ENCODE data around the gene CBY2. TPM values are rescaled to one million over a fixed set of nuclear protein-coding genes. Genes with fewer than 3 reads are reported as not detected.
"Not testable (repeated sequence)": the region's sequence is repeated elsewhere in the genome, so short reads cannot be mapped to it uniquely, and the experiment has no call there.

Gene CBY2
- total RNA-seq, 1 donor from 2014 or later = not detected

DNA sequence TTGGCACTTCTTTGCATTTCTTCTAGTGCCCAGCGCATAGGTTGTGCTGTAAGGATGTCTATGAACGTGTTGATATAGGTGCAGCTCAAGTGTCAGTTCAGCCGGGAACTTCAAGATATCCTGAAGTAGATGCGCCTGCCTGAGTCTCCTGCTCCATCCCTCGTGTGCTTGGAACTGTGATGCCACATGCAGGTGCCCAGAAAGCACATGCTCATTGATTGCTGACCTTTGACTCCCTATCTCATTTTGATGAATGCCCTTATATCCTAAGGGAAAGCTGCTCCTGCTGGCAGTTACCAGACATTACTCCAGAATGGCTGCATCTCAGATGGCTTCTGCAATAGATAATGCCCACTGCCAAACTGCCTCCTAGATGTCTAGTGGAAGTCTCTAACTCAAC, 40.9 kb downstream of the CBY2 start:
- no peak for DNase-seq (ENCODE audit: low read depth in 2 of 2)

DNA sequence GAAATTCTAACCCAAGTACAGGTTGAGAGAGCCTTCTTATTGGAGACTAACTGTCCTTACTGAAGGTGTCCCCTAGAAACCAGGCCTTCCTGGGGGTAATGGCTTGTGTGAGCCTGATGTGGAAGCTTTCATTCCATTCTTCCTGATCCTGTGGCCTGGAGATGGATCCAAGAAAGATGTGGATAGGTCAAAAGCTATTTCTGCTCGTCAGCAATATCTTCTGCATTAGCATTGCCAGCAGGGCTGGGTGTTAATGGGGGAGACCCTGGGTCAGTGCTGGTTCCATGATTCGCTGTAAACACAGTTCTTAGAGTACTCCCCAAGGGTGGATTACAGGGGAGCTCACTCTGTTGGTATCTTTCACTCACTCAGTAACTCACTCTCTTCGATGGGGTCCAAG, 42.9 kb downstream of the CBY2 start:
- no peak for DNase-seq (ENCODE audit: low read depth in 2 of 2)

DNA sequence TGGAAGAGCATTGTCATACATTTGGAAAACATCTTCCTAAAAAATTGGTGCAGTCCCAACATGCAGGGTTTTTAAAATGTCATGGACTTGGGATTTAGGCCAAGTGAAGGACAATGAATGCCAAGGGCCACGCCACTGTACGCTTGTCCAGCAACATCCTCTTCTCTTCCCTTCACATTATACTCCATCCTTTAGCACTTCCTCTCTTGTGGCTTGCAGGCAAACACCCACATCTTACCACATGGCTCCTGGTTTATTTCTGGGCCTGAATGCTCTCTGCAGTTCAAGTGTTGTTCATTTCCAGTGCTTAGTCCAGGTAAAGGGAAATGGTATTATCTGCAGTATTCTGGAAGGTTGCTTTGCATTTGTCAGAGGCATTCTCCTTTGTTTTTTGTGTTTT, 45.0 kb downstream of the CBY2 start:
- peak in 1 of 2 donors; percentile 8 for DNase-seq (ENCODE audit: low read depth in 2 of 2)

DNA sequence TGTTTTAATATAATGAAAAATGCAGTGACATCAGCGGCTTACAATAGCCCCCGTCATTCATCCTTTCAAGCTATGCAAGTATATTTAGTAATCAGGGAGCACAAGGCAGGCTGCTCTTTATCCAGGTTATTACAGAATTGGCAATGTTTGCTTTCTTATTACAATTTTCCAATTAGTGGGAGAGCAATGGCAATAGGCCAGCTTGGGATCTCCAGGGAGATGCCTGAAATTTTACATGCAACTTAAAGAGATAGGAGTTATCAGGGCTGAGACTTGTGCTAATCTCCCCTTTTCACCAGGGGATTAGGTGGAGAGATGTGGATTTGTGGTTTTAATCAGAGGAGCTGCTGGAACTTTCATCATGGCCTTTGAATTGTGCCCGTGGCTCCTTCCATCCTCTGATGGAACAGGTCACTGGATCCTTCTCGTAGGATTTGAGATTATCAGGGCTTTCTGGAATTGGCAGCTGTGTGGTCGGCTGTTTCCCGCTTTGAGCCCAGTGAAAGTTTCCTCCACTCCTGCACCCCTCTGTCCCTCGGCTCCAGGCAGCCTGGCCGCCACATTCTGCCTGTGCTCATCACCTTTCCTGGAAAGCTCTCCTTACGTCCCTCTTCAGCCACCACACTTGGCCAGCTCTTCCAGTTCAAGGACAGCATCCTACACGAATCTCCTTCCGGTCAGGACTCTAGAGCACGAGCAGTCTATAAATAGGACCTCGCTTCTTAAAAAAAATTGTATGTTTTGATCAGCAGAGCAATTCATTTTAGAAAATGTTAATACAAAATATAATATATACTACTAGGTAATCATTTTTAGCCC, 47.0 kb downstream of the CBY2 start:
- DNase-seq (ENCODE audit: low read depth in 2 of 2) = no peak

DNA sequence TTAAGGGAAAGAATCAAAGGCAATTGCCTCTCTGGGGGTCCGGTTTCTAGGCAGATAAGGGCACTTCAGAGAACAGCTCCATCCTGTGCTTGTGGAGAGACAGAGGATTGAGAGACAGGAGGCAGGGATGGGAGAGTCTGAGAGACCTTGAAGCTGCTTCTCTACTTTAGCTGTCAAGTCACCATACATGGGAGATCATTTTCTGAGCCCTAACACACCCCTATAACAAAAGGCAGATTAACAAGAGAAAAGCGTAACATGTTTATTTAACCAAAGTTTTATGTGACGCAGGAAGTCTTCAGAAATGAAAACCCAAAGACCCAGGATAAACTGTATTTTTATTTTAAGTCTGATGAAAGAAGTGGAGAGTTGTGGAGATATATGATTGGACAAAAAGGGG, 48.4 kb downstream of the CBY2 start:
- DNase-seq (ENCODE audit: low read depth in 2 of 2) = no peak

DNA sequence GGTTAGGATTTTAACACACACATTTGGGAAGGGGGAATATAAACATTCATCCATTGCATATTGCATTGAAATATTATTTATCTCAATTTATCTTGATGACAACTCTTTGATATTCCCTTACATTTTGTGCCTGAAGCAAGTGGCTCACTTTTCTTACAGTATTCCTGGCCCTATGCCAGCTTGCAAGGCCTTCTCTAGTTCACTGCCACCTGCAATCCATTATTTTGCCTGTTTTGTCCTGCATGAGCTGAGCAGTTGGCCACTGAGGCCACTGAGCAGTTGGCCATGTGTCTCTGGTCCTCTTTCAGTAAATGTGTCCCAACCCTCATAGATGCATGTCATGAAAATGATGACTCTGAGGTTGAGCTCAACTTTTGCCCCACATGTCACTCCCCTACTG, 49.8 kb downstream of the CBY2 start:
- DNase-seq (ENCODE audit: low read depth in 2 of 2) = no peak

DNA sequence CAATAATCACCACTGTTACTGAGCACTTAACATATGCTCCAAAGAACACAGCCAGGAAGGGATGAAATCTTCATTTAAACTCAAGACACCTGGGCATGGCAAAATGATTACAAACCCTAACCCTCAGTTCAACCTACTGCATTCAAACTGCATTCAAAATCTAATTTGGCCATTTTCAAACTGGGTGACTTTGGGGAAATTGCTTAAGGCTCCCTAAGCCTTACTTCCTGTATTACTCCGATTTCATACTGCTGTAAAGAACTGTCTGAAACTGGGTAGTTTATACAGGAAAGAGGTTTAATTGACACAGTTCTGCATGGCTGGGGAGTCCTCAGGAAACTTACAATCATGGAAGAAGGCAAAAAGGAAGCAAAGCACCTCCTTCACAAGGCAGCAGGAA, 50.4 kb downstream of the CBY2 start:
- no peak for DNase-seq (ENCODE audit: low read depth in 2 of 2)

DNA sequence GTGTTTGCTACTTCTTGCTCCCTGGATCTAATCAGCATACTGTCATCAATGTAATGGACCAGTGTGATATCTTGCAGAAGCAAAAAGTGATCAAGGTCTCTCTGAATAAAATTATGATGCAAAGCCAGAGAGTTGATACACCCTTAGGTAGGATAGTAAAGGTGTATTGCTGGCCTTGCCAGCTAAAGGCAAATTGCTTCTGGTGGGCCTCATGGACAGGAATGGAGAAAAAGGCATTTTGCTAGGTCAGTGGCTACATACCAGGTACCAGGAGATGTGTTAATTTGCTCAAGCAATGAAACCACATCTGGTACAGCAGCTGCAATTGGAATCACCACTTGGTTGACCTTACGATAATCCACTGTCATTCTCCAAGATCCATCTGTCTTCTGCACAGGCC, 54.4 kb downstream of the CBY2 start:
- DNase-seq (ENCODE audit: low read depth in 2 of 2) = not testable (repeated sequence)

DNA sequence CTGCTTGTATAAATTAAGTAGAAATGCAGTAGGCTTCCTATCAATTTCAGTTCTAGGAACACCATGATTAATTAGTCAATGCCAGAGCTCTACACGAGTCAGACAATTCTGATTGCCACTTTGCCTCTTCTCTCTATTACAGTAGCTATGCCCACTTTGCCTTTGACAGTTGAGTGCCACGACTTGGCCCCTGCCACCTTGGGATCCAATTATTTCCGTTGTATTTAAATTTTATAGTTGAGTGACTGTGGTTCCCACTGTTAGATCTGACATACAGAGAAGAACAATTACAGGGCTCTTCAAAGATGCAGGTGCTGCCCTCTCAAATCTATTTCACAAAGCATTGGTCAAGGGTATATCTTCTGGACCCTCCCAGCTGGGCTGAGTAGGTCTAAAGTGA, 55.5 kb downstream of the CBY2 start:
- not testable (repeated sequence) for DNase-seq (ENCODE audit: low read depth in 2 of 2)

DNA sequence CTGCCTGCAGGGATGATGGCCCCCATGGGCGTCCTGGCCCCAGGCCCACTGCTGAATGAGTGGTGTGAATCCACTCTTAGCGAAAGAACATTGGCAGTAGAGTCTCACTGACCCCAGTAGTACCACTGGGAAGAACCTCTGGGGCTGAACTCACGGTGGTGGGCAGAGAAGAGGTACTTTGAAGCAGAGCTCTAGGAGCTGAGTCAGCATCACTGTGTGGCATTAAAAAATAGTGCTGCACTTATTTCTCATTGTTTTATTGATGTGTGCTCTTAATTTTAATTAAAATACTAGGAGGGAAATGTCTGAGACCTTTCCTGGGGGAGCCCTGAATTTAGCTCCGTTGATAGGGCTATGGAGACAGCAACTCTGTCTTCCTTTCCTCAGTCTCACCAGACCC, 61.3 kb downstream of the CBY2 start:
- DNase-seq (ENCODE audit: low read depth in 2 of 2) = no peak

Other genes starting within 250 kb of the CBY2 start
- 20.9 and 22.2 TPM in 2 replicates for gene COG3, start 237.4 kb upstream of the CBY2 start, total RNA-seq
- gene ERICH6B, start 86.6 kb upstream of the CBY2 start, total RNA-seq = not detected in 2 replicates
- under 0.01 TPM in 1 of 2 replicates, not detected in the other for gene SIAH3, start 149.4 kb downstream of the CBY2 start, total RNA-seq